SK-N-SH (cell line): ENCODE data around the gene TTC9. TPM values are rescaled to one million over a fixed set of nuclear protein-coding genes. Genes with fewer than 3 reads are reported as not detected.

ENCODE experiments used
- CTCF ChIA-PET: fragments of 300-600, 350-600 bp; formaldehyde crosslinking; extraction: SDS; loops from one replicate; lab custom pipeline; 2021; lab: Yijun Ruan, JAX
- POLR2A ChIA-PET: fragments of 350-600 bp; sonication (Branson Sonifier 250); formaldehyde crosslinking; extraction: SDS; loops from one replicate; lab custom pipeline; 2020; ENCODE audit warnings: antibody characterized with exemption, inconsistent platforms; lab: Yijun Ruan, JAX
- DNase-seq: peaks from one replicate; pipeline ENCODE4 v3.0.0; 2012
- H2AFZ ChIP-seq: fragments of 200-600 bp; sonication (generic); 2 replicates; pipeline ENCODE4 v1.8.1; 2016; ENCODE audit warnings: antibody characterized with exemption, mild to moderate bottlenecking, low read depth
- H3F3A ChIP-seq: fragments of 200-600 bp; sonication (generic); replicated peaks from 2 replicates; pipeline ENCODE3; 2016; ENCODE audit warnings: antibody characterized with exemption, mild to moderate bottlenecking; ENCODE audit not compliant: insufficient read depth
- H3K27ac ChIP-seq, 2 experiments: fragments of 200-500 bp in 1 of 2; fragments of 200-600 bp in 1 of 2; sonication (Bioruptor generic) in 1 of 2; sonication (generic), shearing (Covaris generic) in 1 of 2; 2 replicates each; pipeline versions ENCODE4 v1.5.1 to v1.6.1; 2014 to 2016; ENCODE audit warnings: low read depth in 2 of 2, inconsistent platforms in 1 of 2, low read length in 1 of 2, mild to moderate bottlenecking in 1 of 2, mixed read lengths in 1 of 2
- H3K27me3 ChIP-seq: fragments of 200-600 bp; sonication (generic), shearing (Covaris generic); 2 replicates; pipeline ENCODE4 v1.6.1; 2016; ENCODE audit warnings: mixed run types; ENCODE audit not compliant: insufficient read depth
- H3K36me3 ChIP-seq, 2 experiments: fragments of 200-500 bp in 1 of 2; fragments of 200-600 bp in 1 of 2; sonication (Bioruptor generic) in 1 of 2; sonication (generic) in 1 of 2; replicated peaks in 1 of 2; 2 replicates each; pipeline versions ENCODE3 to v1.5.1; 2014 to 2016; ENCODE audit warnings: low read length in 1 of 2, mild to moderate bottlenecking in 1 of 2; ENCODE audit not compliant: insufficient read depth in 2 of 2, control insufficient read depth in 1 of 2
- H3K4me1 ChIP-seq, 2 experiments: fragments of 200-500 bp in 1 of 2; fragments of 200-600 bp in 1 of 2; sonication (Bioruptor generic) in 1 of 2; sonication (generic), shearing (Covaris generic) in 1 of 2; 2 replicates each; pipeline versions ENCODE4 v1.5.1 to v1.6.1; 2014 to 2016; ENCODE audit warnings: low read depth in 1 of 2, low read length in 1 of 2, mixed run types in 1 of 2; ENCODE audit not compliant: insufficient read depth in 2 of 2, control insufficient read depth in 1 of 2
- H3K4me2 ChIP-seq: fragments of 200-600 bp; sonication (generic), shearing (Covaris generic); 2 replicates; pipeline ENCODE4 v1.6.1; 2017; ENCODE audit warnings: mixed run types
- H3K4me3 ChIP-seq, 2 experiments: fragments of 200-500 bp in 1 of 2; fragments of 200-600 bp in 1 of 2; sonication (Bioruptor generic) in 1 of 2; sonication (generic), shearing (Covaris generic) in 1 of 2; 2 replicates each; pipeline versions ENCODE4 v1.5.1 to v1.8.1; 2014 to 2016; ENCODE audit warnings: low read depth in 2 of 2, inconsistent platforms in 1 of 2, low read length in 1 of 2, mild to moderate bottlenecking in 1 of 2, mixed read lengths in 1 of 2, moderate library complexity in 1 of 2
- H3K79me2 ChIP-seq: fragments of 200-600 bp; sonication (generic); 2 replicates; pipeline ENCODE4 v1.8.1; 2017; ENCODE audit warnings: mild to moderate bottlenecking; ENCODE audit not compliant: insufficient read depth
- H3K9ac ChIP-seq: fragments of 200-600 bp; sonication (generic); 2 replicates; pipeline ENCODE4 v1.6.1; 2017; ENCODE audit warnings: mixed run types
- H3K9me2 ChIP-seq: fragments of 200-600 bp; sonication (generic); 2 replicates; pipeline ENCODE4 v1.6.1; 2017; ENCODE audit warnings: mixed run types
- H3K9me3 ChIP-seq: fragments of 200-600 bp; sonication (generic); 2 replicates; pipeline ENCODE4 v1.6.1; 2017; ENCODE audit warnings: mixed run types, mild to moderate bottlenecking, moderate library complexity
- H4K20me1 ChIP-seq: fragments of 200-600 bp; sonication (generic); 2 replicates; pipeline ENCODE4 v1.6.1; 2017; ENCODE audit warnings: mild to moderate bottlenecking, mixed run types; ENCODE audit not compliant: insufficient read depth
- CTCF ChIP-seq: fragments of 200-600 bp; sonication (generic); IDR thresholded peaks from 2 replicates; pipeline ENCODE4 v1.6.1; 2017; ENCODE audit warnings: antibody characterized with exemption, mild to moderate bottlenecking, moderate library complexity
- ELF1 ChIP-seq: IDR thresholded peaks from 2 replicates; pipeline ENCODE4 v1.4.0; 2012
- EP300 ChIP-seq, 2 experiments: IDR thresholded peaks; 2 replicates each; pipeline versions ENCODE4 v1.4.0 to v1.6.1; 2012; ENCODE audit warnings: borderline replicate concordance in 1 of 2, low read depth in 1 of 2, low read length in 1 of 2
- GABPA ChIP-seq: IDR thresholded peaks from 2 replicates; pipeline ENCODE4 v1.4.0; 2012; ENCODE audit warnings: low read depth, mild to moderate bottlenecking
- GATA2 ChIP-seq: sonication (generic); formaldehyde crosslinking; IDR thresholded peaks from 2 replicates; pipeline ENCODE4 v1.5.0; 2020; ENCODE audit warnings: mild to moderate bottlenecking, missing genetic modification reagents
- IRF3 ChIP-seq: fragments of 150-350 bp; IDR thresholded peaks from 2 replicates; pipeline ENCODE4 v1.6.1; 2016; ENCODE audit warnings: mild to moderate bottlenecking, low read depth, low read length
- JUND ChIP-seq: IDR thresholded peaks from 2 replicates; pipeline ENCODE4 v1.4.0; 2012
- PBX3 ChIP-seq: IDR thresholded peaks from 2 replicates; pipeline ENCODE4; 2012
- POLR2AphosphoS5 ChIP-seq: IDR thresholded peaks from 2 replicates; pipeline ENCODE4 v1.6.1; 2012; ENCODE audit warnings: low read depth, low read length
- RAD21 ChIP-seq: IDR thresholded peaks from 2 replicates; pipeline ENCODE4 v1.6.1; 2012; ENCODE audit warnings: mild to moderate bottlenecking, low read length
- REST ChIP-seq: IDR thresholded peaks from 2 replicates; pipeline ENCODE4 v1.6.1; 2012; ENCODE audit warnings: mild to moderate bottlenecking, low read depth, low read length, moderate library complexity
- RFX5 ChIP-seq: IDR thresholded peaks from 2 replicates; pipeline ENCODE4 v1.6.1; 2012; ENCODE audit warnings: mild to moderate bottlenecking, improper control_type of control experiment, low read length
- SIN3A ChIP-seq: IDR thresholded peaks from 2 replicates; pipeline ENCODE4 v1.6.1; 2012; ENCODE audit warnings: low read depth, mild to moderate bottlenecking, low read length, moderate library complexity, borderline replicate concordance
- TAF1 ChIP-seq: IDR thresholded peaks from 2 replicates; pipeline ENCODE4 v1.6.1; 2012; ENCODE audit warnings: low read depth, mild to moderate bottlenecking, low read length, moderate library complexity, borderline replicate concordance
- ZBTB33 ChIP-seq: IDR thresholded peaks from 2 replicates; pipeline ENCODE4 v1.4.0; 2012; ENCODE audit warnings: low read depth, borderline replicate concordance
- WGBS: methylation state at CpG from one replicate; pipeline ENCODE4 v1.1.6; 2017; ENCODE audit warnings: low lambda C conversion rate; 5-methylcytosine and 5-hydroxymethylcytosine counted together
- polyA plus RNA-seq, 3 experiments: library from polyadenylated mRNA; depleted of rRNA; stranded (reverse); fragments of >200 nt; gene quantifications; 2 replicates each; pipeline ENCODE4 v1.2.3, GENCODE V29; 2012

Gene TTC9
- polyA plus RNA-seq, 1 of the 3 experiments (the other 2 are of a cell fraction) = 0.33 TPM

- TF ChIP-seq REST (no peak), RFX5 (no peak), SIN3A (no peak), GATA2 (CRISPR knock-in tag) (no peak), CTCF (no peak), TAF1 (no peak), RAD21 (no peak)
- TF ChIP-seq, all 33 proteins: peak for 0
These were observed 39.5 kb upstream of the TTC9 start (continued) for GRCh38 chr14:70602254-70602653.

- no peak for DNase-seq
- H3K79me2 ChIP-seq = no peaks in the 10 kb centered on the region
- no peak overlapping the region for H3K27ac ChIP-seq
- H3K9me2 ChIP-seq = no peaks in the 10 kb centered on the region
- ChIA-PET CTCF (interaction anchor here (1.5 kb wide), 1 partner anchor 206 kb away, joined by 6 read pairs; no protein-coding TSS in a partner anchor), POLR2A (no interaction called here)
- no peaks in the 10 kb centered on the region for H3K9me3 ChIP-seq
- H3K4me1 ChIP-seq = no peaks in the 10 kb centered on the region
- no peak overlapping the region for H3K4me2 ChIP-seq
- H4K20me1 ChIP-seq = no peaks in the 10 kb centered on the region
- no peaks in the 10 kb centered on the region for H3F3A ChIP-seq
- H3K36me3 ChIP-seq = no peaks in the 10 kb centered on the region
- H2AFZ ChIP-seq = no peak overlapping the region
- TF ChIP-seq RFX5 (no peak), ELF1 (no peak), IRF3 (no peak), ZBTB33 (no peak), EP300 (IDR thresholded peaks at IDR 0.05; ENCODE audit: borderline replicate concordance in 1 of 2, low read depth in 1 of 2, low read length in 1 of 2) (no peak), SIN3A (no peak), POLR2AphosphoS5 (no peak), GABPA (no peak), JUND (no peak), GATA2 (CRISPR knock-in tag) (no peak), PBX3 (no peak)
- H3K4me3 ChIP-seq = no peak overlapping the region
- no peak overlapping the region for H3K9ac ChIP-seq
- WGBS = 7% methylated on average over 3 of the region's 3 CpGs
- H3K27me3 ChIP-seq = no peaks in the 10 kb centered on the region
These were observed 30.5 kb upstream of the TTC9 start for GRCh38 chr14:70611216-70611615.
